K562 (cell line): ENCODE results near the gene OR2V1.

Experiments
- GATAD2A ChIP-seq: fragments of 450-650 bp; IDR thresholded peaks from 2 replicates; pipeline ENCODE4 v1.6.1; 2017
- U2AF1 ChIP-seq: fragments of 200-400 bp; formaldehyde crosslinking; optimal IDR thresholded peaks from 2 replicates; pipeline ENCODE3; 2017; ENCODE audit warnings: mild to moderate bottlenecking, low read depth, low read length, moderate library complexity

DNA sequence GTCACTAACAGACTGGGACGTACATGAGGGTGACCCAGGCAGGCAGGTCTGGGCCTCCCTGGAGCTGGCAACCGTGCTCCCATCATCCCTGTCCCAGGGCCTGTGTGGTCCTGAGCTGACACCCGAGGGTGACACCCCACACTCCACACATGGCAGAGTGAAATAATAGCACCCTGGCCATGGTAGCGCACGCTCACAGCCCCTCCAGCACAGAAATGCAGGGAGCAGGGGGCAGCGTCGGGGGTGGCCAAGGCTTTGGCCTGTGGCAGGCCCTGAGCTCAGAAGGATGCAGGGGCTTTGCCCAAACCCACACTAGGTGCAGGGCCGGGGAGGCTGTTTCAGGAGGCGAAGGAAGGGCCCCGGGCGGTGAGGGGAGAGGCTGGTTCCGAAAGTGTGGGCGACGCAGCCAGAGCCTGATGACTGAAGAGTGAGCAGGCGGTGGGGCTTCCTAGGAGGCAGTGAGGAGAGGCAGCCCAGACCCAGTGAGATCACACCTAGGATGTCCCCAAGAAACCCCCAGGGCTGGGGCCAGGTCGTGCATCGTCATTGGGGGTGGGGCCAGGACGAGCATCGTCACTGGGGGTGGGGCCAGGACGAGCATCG, 29.3 kb upstream of the OR2V1 start:
- TF ChIP-seq GATAD2A (no peak), U2AF1 (no peak)
